GM19239 (cell line): ENCODE data around the gene SCN10A.

ENCODE experiments used
- DNase-seq: peaks from one replicate; pipeline ENCODE4 v3.0.0; 2011; ENCODE audit warnings: low spot score; ENCODE audit not compliant: insufficient read length
- FAIRE-seq: peaks from 2 replicates; lab custom pipeline; 2011; peaks lifted over from hg19 to GRCh38; lab: Jason Lieb, UNC

SCN10A gene

GRCh38 chr3:38723569-38724391 lies 92.2 kb downstream of the SCN10A start:
- DNase-seq (no peak), FAIRE-seq (no peak)

- no peak for FAIRE-seq
Observed at GRCh38 chr3:38722781-38723568, 93.0 kb downstream of the SCN10A start.

GRCh38 chr3:38721207-38721772 lies 94.7 kb downstream of the SCN10A start:
- FAIRE-seq (no peak), DNase-seq (no peak)

More at GRCh38 chr3:38722781-38723568, 93.0 kb downstream of the SCN10A start:
- DNase-seq = no peak

GRCh38 chr3:38720465-38720864 lies 95.6 kb downstream of the SCN10A start:
- no peak for FAIRE-seq

GRCh38 chr3:38717355-38718240 lies 98.4 kb downstream of the SCN10A start:
- DNase-seq (no peak), FAIRE-seq (no peak)

More at GRCh38 chr3:38720465-38720864, 95.6 kb downstream of the SCN10A start:
- no peak for DNase-seq

- DNase-seq (no peak), FAIRE-seq (no peak)
Observed at GRCh38 chr3:38713121-38713520, 102.9 kb downstream of the SCN10A start.

- FAIRE-seq (no peak), DNase-seq (no peak)
Observed at GRCh38 chr3:38711321-38711720, 104.7 kb downstream of the SCN10A start.

- no peak for FAIRE-seq
- no peak for DNase-seq
Observed at GRCh38 chr3:38707730-38708129, 108.3 kb downstream of the SCN10A start.

GRCh38 chr3:38706961-38707360 lies 109.1 kb downstream of the SCN10A start:
- no peak for FAIRE-seq
- no peak for DNase-seq

GRCh38 chr3:38702231-38702630 lies 113.8 kb downstream of the SCN10A start:
- no peak for FAIRE-seq

GRCh38 chr3:38698760-38699159 lies 117.3 kb downstream of the SCN10A start:
- no peak for FAIRE-seq

More at GRCh38 chr3:38702231-38702630, 113.8 kb downstream of the SCN10A start:
- no peak for DNase-seq

GRCh38 chr3:38698061-38698460 lies 118.0 kb downstream of the SCN10A start:
- FAIRE-seq (no peak), DNase-seq (no peak)

More at GRCh38 chr3:38698760-38699159, 117.3 kb downstream of the SCN10A start:
- no peak for DNase-seq

- no peak for FAIRE-seq
- DNase-seq = no peak
Observed at GRCh38 chr3:38696034-38696433, 120.0 kb downstream of the SCN10A start.

- no peak for FAIRE-seq
- no peak for DNase-seq
Observed at GRCh38 chr3:38690185-38690584, 125.8 kb downstream of the SCN10A start.

GRCh38 chr3:38689774-38690173 lies 126.2 kb downstream of the SCN10A start:
- FAIRE-seq (no peak), DNase-seq (no peak)

GRCh38 chr3:38689346-38689745 lies 126.7 kb downstream of the SCN10A start:
- FAIRE-seq (no peak), DNase-seq (no peak)

- DNase-seq = no peak
- no peak for FAIRE-seq
Observed at GRCh38 chr3:38687321-38687720, 128.7 kb downstream of the SCN10A start.

GRCh38 chr3:38684546-38684945 lies 131.5 kb downstream of the SCN10A start:
- DNase-seq (no peak), FAIRE-seq (no peak)

GRCh38 chr3:38669668-38670067 lies 146.3 kb downstream of the SCN10A start:
- FAIRE-seq (no peak), DNase-seq (no peak)

GRCh38 chr3:38662544-38662943 lies 153.5 kb downstream of the SCN10A start:
- FAIRE-seq (no peak), DNase-seq (no peak)
